Fibroblast of peridontal ligament (primary cell): ENCODE measurements around the gene FRMPD4.

Experiments
- DNase-seq: peaks from one replicate; pipeline ENCODE4 v3.0.0-alpha.2; 2010; ENCODE audit errors: extremely low read depth

FRMPD4 gene

DNA sequence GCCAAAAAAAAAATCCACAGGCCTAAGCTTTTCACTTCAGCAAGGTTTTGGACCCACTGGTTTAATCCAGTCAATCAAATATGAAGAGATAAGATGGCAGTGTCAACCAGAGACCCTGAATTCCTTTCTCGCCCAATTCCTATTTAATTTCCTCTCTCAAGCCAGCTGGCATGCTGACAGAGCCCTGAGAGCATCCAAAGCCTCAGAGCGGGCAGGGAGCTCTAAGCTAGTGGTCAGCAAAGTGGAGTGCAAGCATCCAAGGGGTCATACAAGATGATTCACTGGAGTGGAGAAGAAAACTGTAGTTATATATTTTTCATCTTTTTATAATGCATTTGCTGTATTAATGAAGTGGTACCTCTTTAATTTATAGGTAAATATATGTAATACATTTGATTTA is 615.1 kb downstream of the FRMPD4 start:
- DNase-seq = no peak

GRCh38 chrX:12758291-12758690 is 620.0 kb downstream of the FRMPD4 start:
- DNase-seq = no peak

DNA sequence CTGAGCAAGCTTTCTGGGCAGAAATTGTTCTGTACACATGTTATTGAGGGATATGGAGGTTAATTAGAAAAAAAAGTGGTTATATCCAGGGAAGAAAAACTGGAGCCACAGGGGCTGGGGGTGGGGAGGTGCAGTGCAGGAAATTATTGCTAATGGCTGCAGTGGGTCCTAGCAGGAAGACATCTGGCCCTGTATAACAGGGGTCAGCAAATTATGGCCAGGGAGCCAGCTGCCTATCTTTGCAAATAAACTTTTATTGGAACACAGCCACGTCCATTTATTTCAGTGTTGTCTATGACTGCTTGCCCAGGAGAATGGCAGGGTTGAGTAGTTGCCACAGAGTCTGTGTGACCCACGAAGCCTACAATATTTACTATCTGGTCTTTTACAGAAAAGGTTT is 629.6 kb downstream of the FRMPD4 start:
- no peak for DNase-seq

- DNase-seq = no peak
Observed at GRCh38 chrX:12768491-12768890, 630.2 kb downstream of the FRMPD4 start.

GRCh38 chrX:12770440-12770839 is 632.2 kb downstream of the FRMPD4 start:
- peak; percentile 51 for DNase-seq

DNA sequence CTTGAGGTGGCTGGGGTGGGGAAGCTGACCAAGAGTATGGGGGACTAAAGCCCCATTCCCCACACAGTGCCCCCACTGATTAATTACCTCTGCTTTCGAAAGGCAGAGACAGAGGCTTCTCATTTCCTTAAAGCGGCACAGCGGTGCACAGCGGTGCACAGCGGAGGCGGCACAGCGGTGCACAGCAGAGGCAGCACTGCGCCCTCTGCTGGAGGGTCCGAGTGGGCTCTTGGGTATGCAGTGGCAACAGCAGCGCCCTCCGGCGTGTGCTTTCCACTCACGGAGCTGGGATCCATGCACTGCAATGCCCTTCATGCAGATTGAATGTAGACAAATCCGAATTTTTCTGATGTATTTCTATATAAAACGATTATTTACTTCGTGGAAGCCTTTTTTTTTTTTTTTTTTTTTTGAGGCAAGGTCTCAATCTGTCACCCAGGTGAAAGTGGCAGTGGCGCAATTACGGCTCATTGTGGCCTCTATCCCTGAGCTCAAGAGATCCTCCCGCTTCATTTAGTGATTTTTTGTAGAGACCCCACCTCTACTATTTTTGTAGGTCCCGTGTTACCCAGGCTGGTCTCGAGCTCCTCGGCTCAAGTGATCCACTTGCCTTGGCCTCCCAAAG is 633.3 kb downstream of the FRMPD4 start:
- no peak for DNase-seq
